Stimulated activated naive CD8-positive, alpha-beta T cell treated with anti-CD3 and anti-CD28 coated beads, Interleukin-15, Interleukin-2, amounts not matched to agents 100 U/mL and 50 U/mL, for 24 hours (primary cell): Measurements from ENCODE around the gene CDC42EP1.

Experiments
- ATAC-seq: fragments of 150-1000 bp; cut with Tn5 transposase; one replicate; pipeline ENCODE4 v1.10.0; 2021
- DNase-seq: peaks from one replicate; pipeline ENCODE4 v3.0.0; 2021

Gene CDC42EP1

DNA sequence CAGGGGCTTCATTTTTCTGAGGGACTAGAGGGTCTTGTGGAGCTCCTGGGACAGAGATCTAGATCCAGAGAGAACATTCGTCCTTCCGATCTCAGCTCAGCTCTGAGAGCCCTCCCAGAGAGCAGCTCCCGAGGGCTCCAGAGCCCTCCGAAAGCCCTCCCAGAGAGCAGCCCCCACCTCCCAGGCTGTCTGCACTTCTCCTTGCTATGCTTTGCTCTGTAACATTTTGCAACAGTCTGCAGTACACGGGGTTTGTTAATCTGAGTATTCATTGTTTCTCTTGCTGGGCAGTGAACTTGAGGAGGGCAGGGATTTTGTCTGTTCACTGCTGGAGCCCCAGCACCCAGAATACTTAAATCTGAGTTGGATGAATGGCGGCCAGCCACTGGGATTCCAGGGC, 50.9 kb downstream of the CDC42EP1 start:
- ATAC-seq = no peak

DNA sequence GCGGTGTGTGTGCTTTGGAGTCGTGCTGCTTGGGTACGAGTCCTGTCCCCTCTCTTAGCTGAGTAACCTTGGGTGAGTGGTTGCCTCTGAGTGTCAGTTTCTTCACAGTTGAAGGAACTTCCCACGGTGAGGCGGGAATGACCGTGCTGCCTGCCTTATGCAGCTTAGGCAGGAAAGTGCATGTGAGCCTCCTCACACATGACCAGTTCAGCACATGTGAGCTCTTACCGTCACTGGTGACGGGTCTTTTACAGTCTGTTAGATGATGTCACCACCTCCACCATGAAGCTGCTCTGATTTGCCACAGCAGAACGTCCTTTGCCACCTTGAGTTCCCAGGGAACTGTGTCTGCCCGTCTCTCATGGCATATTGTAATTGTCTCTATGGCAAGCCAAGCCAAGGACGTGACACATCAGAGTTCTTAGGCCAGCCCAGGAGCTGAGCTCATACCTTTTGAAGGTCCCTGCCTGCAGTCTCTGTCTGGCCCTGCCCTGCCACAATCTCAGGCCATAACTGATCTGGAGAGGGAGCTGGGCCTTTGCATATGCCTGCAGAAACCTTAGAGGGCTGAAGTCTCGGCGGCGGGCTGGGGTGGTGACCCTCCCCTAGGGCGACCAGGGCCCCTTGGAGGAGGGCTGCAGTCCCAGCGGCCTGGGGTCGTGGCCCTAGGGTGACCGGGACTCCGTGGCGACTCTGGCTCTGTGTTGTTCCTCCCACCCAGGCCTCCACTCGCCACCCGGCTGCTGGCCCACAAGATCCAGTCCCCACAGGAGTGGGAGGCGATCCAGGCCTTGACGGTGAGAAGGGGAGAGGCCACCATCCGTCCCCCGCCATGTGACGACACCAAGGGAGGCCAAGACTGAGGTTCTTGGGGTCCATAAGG, 56.2 kb downstream of the CDC42EP1 start:
- DNase-seq (no peak), ATAC-seq (no peak)

More for the DNA sequence above, 50.9 kb downstream of the CDC42EP1 start:
- no peak for DNase-seq

DNA sequence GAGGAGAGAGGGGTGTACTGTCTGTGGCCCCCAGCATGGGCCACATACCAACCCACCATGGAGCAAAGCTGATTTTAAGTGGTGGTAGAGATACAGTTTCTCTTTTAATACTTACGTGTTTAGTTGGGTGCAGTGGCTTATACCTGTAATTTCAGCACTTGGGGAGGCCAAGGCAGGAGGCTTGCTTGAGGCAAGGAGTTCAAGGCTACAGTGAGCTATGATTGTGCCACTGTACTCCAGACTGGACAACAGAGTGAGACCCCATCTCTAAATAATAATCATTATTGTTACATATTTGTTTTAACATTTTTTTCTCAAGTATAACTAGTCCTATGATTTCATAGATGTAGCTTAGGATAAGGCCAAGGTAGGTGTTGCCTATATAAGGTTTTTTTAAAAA, 57.2 kb downstream of the CDC42EP1 start:
- no peak for ATAC-seq
- DNase-seq = no peak

DNA sequence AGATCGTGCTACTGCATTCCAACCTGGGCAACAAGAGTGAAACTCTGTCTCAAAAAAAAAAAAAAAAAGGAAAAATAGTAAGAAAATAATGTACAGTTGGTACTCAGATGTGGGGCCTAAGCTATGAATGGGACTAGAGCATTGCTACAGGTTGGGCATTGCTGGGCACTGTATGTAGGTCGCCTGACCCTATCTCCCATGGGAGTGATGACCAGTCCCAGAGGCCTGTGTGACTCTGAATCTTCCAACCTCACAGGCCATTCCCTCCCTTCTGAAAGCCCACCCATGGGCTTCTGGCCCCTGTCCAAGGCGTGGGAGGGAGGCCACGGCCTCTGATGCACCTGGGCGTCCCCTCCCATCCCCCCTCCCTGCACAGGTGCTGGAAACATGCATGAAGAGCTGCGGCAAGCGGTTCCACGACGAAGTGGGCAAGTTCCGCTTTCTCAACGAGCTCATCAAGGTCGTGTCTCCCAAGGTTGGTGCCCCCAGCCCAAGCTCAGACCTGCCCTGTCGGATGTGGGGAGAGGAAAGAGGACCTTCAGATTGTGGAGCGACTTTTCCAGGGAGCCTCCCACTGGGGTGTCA, 57.9 kb downstream of the CDC42EP1 start:
- ATAC-seq = no peak
- DNase-seq = no peak

DNA sequence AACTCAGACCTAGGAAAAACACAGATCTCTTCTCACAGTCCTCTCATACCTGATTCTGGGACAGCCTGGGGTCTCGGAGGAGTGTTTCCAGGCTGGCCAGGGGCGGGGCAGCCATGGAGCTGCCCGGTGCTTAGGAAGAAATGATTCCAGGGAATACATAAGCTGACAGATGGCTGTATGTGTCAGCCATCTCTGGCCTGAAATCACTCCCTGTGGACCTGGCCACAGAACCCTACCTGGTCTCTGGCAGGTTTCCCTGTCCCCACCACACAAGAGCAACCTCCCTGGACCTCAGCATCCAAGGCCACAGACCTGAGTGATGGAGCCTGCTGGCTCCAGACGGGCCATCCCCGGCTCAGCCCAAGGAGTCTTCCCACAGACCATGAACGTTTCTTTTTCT, 58.4 kb downstream of the CDC42EP1 start:
- DNase-seq (no peak), ATAC-seq (no peak)
